Measurements from ENCODE around the gene MROH9. TPM values are rescaled to one million over a fixed set of nuclear protein-coding genes. Genes with fewer than 3 reads are reported as not detected.

The MROH9 gene
- total RNA-seq, 2 experiments from 2014 or later = not detected

GRCh38 chr1:171081314-171081753, 146.0 kb downstream of the MROH9 start:
- Mint-ChIP-seq H3K4me3 (no peak overlapping the region), H3K36me3 (ENCODE audit: low read depth) (no peaks in the 10 kb centered on the region), H3K9me3 (peaks cover 2% of the 10 kb centered on the region), H3K27ac (no peak overlapping the region), H3K4me1 (no peaks in the 10 kb centered on the region), H3K27me3 (no peaks in the 10 kb centered on the region)
- DNase-seq = no peak
- CTCF ChIA-PET = interaction anchor here (1.6 kb wide), 1 partner anchor 232 kb away, joined by 5 read pairs; the partner anchor contains the start of gene FMO4
- POLR2A ChIA-PET = no interaction called here

DNA sequence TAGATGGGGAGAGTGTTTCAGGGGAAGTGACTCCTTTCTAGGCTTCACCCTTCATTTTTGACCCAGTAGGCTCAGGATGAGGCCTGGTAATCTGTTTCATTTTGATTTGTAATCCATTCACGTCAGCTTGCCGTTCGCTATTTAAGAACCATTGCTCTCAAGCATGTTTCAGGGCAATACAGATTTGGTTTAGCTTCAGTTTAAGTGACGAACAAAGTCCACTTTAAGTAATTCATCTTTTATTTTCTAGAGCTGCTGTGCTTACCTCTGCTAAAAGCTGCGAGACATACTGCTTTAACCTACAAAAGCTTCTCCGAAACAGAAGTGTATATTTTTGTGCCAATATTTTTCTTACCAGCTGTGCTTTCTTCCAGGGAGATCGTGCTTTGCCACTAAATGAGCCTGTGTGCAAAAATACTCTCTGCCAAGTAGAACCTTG, 146.4 kb downstream of the MROH9 start:
- H3K36me3 Mint-ChIP-seq (ENCODE audit: low read depth) = no peaks in the 10 kb centered on the region
- ChIA-PET POLR2A (no interaction called here), CTCF (interaction anchor here (1.6 kb wide), 1 partner anchor 232 kb away, joined by 5 read pairs; the partner anchor contains the start of gene FMO4)
- DNase-seq = no peak
- H3K9me3 Mint-ChIP-seq = peaks cover 2% of the 10 kb centered on the region
- H3K27ac Mint-ChIP-seq = no peak overlapping the region
- H3K4me1 Mint-ChIP-seq = no peaks in the 10 kb centered on the region
- no peaks in the 10 kb centered on the region for H3K27me3 Mint-ChIP-seq
- no peak overlapping the region for H3K4me3 Mint-ChIP-seq

- no peaks in the 10 kb centered on the region for H3K27me3 Mint-ChIP-seq
Measured at GRCh38 chr1:171082606-171083005, 147.3 kb downstream of the MROH9 start.

DNA sequence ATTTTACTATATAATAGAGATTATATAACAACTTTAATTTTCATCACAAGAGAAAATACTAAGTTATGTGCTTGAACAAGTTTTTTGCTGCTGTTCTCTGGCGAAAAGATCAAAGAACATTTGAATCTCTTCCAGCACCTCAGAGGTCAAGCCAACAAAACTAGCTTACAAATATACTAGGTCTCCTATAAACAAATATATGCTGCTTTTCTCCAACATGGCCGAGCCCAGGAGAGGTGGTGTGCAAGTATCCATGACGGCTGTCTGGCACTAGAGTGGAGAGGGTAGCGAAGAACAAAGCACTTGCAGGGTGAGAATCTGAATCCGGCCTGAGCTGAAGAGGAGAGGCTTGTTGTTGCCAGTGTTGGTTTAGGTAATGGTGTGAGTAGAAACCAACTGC, 147.9 kb downstream of the MROH9 start:
- Mint-ChIP-seq H3K27me3 (no peaks in the 10 kb centered on the region), H3K36me3 (ENCODE audit: low read depth) (no peaks in the 10 kb centered on the region), H3K27ac (no peak overlapping the region), H3K4me3 (no peak overlapping the region), H3K4me1 (no peaks in the 10 kb centered on the region), H3K9me3 (peaks cover 2% of the 10 kb centered on the region)
- ChIA-PET CTCF (no interaction called here), POLR2A (no interaction called here)
- no peak for DNase-seq

More at GRCh38 chr1:171082606-171083005, 147.3 kb downstream of the MROH9 start:
- ChIA-PET POLR2A (no interaction called here), CTCF (no interaction called here)
- Mint-ChIP-seq H3K4me1 (no peaks in the 10 kb centered on the region), H3K36me3 (ENCODE audit: low read depth) (no peaks in the 10 kb centered on the region), H3K9me3 (peaks cover 2% of the 10 kb centered on the region), H3K4me3 (no peak overlapping the region), H3K27ac (no peak overlapping the region)
- DNase-seq = no peak

DNA sequence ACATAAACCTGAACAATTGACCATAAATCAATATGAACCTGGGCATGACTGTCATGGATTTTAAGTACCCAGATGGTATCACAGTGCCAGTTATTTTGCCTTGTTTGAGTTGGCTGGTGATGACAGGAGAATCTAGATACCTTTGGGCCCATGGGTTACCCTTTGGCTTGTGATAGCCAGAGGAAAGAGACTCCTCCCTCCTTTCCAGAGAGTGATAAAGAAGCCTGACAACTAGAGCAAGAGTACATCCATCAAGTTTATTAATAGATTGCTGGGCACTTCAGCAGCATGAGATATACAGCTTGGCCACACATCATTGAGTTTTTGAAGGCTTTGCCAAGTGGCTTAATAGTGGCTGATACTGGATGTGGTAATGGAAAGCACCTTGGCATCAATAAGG, 148.8 kb downstream of the MROH9 start:
- Mint-ChIP-seq H3K4me1 (no peaks in the 10 kb centered on the region), H3K36me3 (ENCODE audit: low read depth) (no peaks in the 10 kb centered on the region), H3K9me3 (peaks cover 2% of the 10 kb centered on the region), H3K27me3 (no peaks in the 10 kb centered on the region), H3K4me3 (no peak overlapping the region), H3K27ac (no peak overlapping the region)
- no peak for DNase-seq
- ChIA-PET CTCF (interaction anchor here (0.9 kb wide), 1 partner anchor 230 kb away, joined by 3 read pairs; the partner anchor contains the start of gene FMO4), POLR2A (no interaction called here)

- Mint-ChIP-seq H3K36me3 (ENCODE audit: low read depth) (no peaks in the 10 kb centered on the region), H3K4me3 (no peak overlapping the region), H3K27ac (no peak overlapping the region), H3K27me3 (no peaks in the 10 kb centered on the region), H3K4me1 (no peaks in the 10 kb centered on the region), H3K9me3 (no peaks in the 10 kb centered on the region)
- ChIA-PET POLR2A (no interaction called here), CTCF (interaction anchor here (0.9 kb wide), 1 partner anchor 229 kb away, joined by 3 read pairs; the partner anchor contains the start of gene FMO4)
- no peak for DNase-seq
Measured at GRCh38 chr1:171084870-171085269, 149.5 kb downstream of the MROH9 start.

DNA sequence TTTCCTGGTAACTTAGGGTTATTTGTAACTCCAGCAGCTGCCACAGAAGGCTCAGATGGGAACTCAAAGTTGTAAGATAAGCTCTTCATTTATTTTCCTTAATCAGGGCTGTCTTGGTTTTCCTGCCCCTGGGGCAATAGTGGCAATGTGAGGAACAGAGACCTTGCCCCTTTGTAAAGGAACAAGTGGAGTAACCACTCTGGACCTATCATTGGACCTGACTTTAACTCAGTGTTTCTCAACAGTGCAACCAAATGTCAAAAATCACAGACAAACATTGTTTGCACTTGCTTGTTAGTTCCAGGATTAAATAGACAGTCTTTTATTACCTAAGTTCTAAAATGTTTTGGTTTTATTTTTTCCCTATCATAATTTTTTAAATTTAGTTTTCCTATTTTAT, 152.6 kb downstream of the MROH9 start:
- ChIA-PET POLR2A (no interaction called here), CTCF (interaction anchor here (0.6 kb wide), 1 partner anchor 13 kb away, joined by 3 read pairs; no protein-coding TSS in a partner anchor)
- no peak for DNase-seq
- H3K27ac Mint-ChIP-seq = no peak overlapping the region
- no peaks in the 10 kb centered on the region for H3K36me3 Mint-ChIP-seq (ENCODE audit: low read depth)
- no peaks in the 10 kb centered on the region for H3K4me1 Mint-ChIP-seq
- H3K4me3 Mint-ChIP-seq = no peak overlapping the region
- no peaks in the 10 kb centered on the region for H3K9me3 Mint-ChIP-seq
- no peaks in the 10 kb centered on the region for H3K27me3 Mint-ChIP-seq

DNA sequence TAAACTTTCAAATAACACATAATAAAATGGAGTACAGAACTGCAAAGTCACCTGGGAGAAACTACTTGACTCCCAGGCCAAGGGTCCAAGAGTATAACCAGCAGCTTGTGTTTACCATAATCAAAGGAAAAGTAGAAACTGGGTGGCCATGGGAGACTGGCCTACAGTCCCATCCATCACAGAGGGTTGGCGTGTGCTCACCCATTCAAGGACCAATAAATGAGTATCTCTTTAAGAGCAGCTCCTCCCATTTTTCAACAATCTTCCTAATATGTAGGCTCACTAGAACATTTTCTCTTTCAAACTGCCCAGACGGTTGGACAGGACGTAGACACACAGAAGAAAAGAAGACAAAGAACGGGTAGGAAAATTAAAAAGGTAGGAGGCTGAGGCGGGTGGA, 155.3 kb downstream of the MROH9 start, which contains the start of gene FMO3:
FMO3 (plus strand) TSS at position 302 of the 400 bp plus-strand sequence. CDS start 1,754 bp downstream, outside the sequence.
- POLR2A ChIA-PET = no interaction called here
- Mint-ChIP-seq H3K4me1 (no peaks in the 10 kb centered on the region), H3K9me3 (no peaks in the 10 kb centered on the region), H3K27me3 (no peaks in the 10 kb centered on the region), H3K36me3 (ENCODE audit: low read depth) (no peaks in the 10 kb centered on the region), H3K27ac (no peak within 1 kb of the TSS), H3K4me3 (no peak within 1 kb of the TSS)
- no peak for DNase-seq
- CTCF ChIA-PET = no interaction called here

- H3K27ac Mint-ChIP-seq = no peak overlapping the region
- no peaks in the 10 kb centered on the region for H3K36me3 Mint-ChIP-seq (ENCODE audit: low read depth)
- DNase-seq = no peak
- H3K4me3 Mint-ChIP-seq = no peak overlapping the region
- no peaks in the 10 kb centered on the region for H3K9me3 Mint-ChIP-seq
- H3K27me3 Mint-ChIP-seq = no peaks in the 10 kb centered on the region
- ChIA-PET CTCF (interaction anchor here (0.9 kb wide), 1 partner anchor 10 kb away, joined by 3 read pairs; no protein-coding TSS in a partner anchor), POLR2A (no interaction called here)
- H3K4me1 Mint-ChIP-seq = no peaks in the 10 kb centered on the region
Measured at GRCh38 chr1:171103862-171104261, 168.5 kb downstream of the MROH9 start.

DNA sequence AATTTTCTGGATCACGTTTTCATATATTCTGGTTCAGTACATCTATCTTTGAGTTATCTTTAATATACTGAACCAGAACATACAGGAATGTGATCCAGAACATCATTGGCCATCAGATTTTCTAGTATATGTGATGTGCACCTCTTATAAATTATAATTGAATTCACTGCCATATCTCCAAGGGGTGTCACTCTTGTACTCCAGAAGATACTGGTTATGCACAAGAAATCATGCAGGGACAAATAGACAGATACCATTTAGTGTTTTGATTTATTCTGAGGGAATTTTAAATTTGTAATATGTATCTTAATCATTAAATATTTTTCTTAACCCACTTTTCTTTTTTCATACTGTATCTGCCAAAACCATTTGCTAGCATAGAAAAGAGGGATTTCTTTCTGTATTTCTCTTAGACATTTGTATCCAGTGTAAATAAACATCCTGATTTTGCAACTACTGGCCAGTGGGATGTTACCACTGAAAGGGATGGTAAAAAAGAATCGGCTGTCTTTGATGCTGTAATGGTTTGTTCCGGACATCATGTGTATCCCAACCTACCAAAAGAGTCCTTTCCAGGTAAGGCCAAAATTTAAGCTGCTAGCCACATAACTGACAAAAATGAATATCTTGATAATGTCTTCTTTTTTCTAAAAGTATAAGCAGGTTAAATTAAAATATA, 172.1 kb downstream of the MROH9 start:
- Mint-ChIP-seq H3K27ac (no peak overlapping the region), H3K27me3 (no peaks in the 10 kb centered on the region), H3K4me1 (no peaks in the 10 kb centered on the region), H3K4me3 (no peak overlapping the region), H3K36me3 (ENCODE audit: low read depth) (no peaks in the 10 kb centered on the region), H3K9me3 (no peaks in the 10 kb centered on the region)
- CTCF ChIA-PET = no interaction called here
- DNase-seq = no peak
- POLR2A ChIA-PET = no interaction called here

DNA sequence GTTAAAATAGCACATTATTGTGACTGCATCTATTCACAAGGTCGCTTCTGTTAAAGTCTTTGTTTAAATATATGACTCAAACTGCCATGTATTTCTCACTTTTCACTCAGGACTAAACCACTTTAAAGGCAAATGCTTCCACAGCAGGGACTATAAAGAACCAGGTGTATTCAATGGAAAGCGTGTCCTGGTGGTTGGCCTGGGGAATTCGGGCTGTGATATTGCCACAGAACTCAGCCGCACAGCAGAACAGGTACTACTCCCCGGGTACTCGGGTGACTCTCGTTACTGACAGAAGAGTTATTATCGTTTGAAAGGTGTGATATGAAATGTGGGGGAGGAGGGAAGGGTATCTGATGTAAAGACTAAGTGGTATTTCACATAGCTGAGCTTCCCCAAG, 172.6 kb downstream of the MROH9 start:
- H3K27ac Mint-ChIP-seq = no peak overlapping the region
- no peaks in the 10 kb centered on the region for H3K9me3 Mint-ChIP-seq
- no peaks in the 10 kb centered on the region for H3K36me3 Mint-ChIP-seq (ENCODE audit: low read depth)
- no peak for DNase-seq
- H3K27me3 Mint-ChIP-seq = no peaks in the 10 kb centered on the region
- CTCF ChIA-PET = no interaction called here
- POLR2A ChIA-PET = no interaction called here
- H3K4me1 Mint-ChIP-seq = no peaks in the 10 kb centered on the region
- no peak overlapping the region for H3K4me3 Mint-ChIP-seq

- H3K4me1 Mint-ChIP-seq = no peaks in the 10 kb centered on the region
Measured at GRCh38 chr1:171109966-171110365, 174.6 kb downstream of the MROH9 start.

DNA sequence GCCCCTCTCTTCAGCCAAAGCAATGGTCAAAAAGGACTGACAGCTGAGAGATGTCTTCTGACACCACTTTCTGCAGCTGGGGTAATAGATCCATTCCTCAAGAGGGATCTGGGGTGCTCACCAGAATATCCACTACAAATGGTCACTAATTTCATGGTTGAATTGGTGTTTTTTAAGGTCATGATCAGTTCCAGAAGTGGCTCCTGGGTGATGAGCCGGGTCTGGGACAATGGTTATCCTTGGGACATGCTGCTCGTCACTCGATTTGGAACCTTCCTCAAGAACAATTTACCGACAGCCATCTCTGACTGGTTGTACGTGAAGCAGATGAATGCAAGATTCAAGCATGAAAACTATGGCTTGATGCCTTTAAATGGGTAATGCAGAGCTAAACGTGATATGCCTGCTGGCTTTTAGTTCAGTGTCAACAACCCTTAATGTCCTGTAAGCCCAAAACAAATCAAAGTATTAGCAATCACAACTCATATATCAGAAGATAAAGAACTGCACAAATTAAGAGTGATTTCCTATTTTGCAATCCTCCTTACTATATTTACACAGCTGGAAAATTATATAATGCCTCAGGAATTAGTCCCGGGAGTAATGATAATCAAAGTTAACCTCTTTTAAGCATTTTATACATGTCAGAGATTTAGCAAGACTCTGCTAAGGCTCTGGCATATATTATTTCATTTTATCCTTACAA, 175.4 kb downstream of the MROH9 start:
- Mint-ChIP-seq H3K9me3 (no peaks in the 10 kb centered on the region), H3K27me3 (no peaks in the 10 kb centered on the region), H3K27ac (no peak overlapping the region), H3K4me1 (no peaks in the 10 kb centered on the region), H3K36me3 (ENCODE audit: low read depth) (no peaks in the 10 kb centered on the region), H3K4me3 (no peak overlapping the region)
- ChIA-PET POLR2A (no interaction called here), CTCF (no interaction called here)
- no peak for DNase-seq

More at GRCh38 chr1:171109966-171110365, 174.6 kb downstream of the MROH9 start:
- Mint-ChIP-seq H3K27me3 (no peaks in the 10 kb centered on the region), H3K27ac (no peak overlapping the region), H3K9me3 (no peaks in the 10 kb centered on the region), H3K36me3 (ENCODE audit: low read depth) (no peaks in the 10 kb centered on the region), H3K4me3 (no peak overlapping the region)
- ChIA-PET POLR2A (no interaction called here), CTCF (no interaction called here)
- DNase-seq = no peak

Data from activated CD4-positive, alpha-beta memory T cell treated with anti-CD3 and anti-CD28 coated beads, Interleukin-2, amount 10 ng/mL, durations not matched to agents 7 days and 5 days (primary cell).